Lower leg skin (tissue), 4 donors: ENCODE results near the gene PIK3CB. TPM values are rescaled to one million over a fixed set of nuclear protein-coding genes. Genes with fewer than 3 reads are reported as not detected.
"Not testable (repeated sequence)": the region's sequence is repeated elsewhere in the genome, so short reads cannot be mapped to it uniquely, and the experiment has no call there.

ENCODE experiments used
- DNase-seq, 2 donors: peaks; one replicate each; pipeline ENCODE4 v3.0.0-alpha.2; 2019; ENCODE audit warnings: low spot score in 2 of 2
- H3K4me3 ChIP-seq: fragments of 200-600 bp; sonication (generic); 2 replicates; pipeline ENCODE4 v1.5.1; 2017; ENCODE audit warnings: mild to moderate bottlenecking, low read depth; ENCODE audit not compliant: poor library complexity, severe bottlenecking
- POLR2A ChIP-seq, 2 donors: fragments of 450-650 bp; IDR thresholded peaks; one replicate each; pipeline ENCODE4 v1.6.1; 2016 to 2017; ENCODE audit warnings: antibody characterized with exemption in 2 of 2, mild to moderate bottlenecking in 1 of 2, moderate library complexity in 1 of 2
- WGBS, 2 donors: methylation state at CpG; one replicate each; pipeline ENCODE4 v1.1.5; 2018; 5-methylcytosine and 5-hydroxymethylcytosine counted together
- intact Hi-C: fragments of 100-400 bp; cut with DNase I; formaldehyde crosslinking; loops from one replicate; pipeline ENCODE4 v1.15.0; 2023; ENCODE audit warnings: low total_unique reads
- total RNA-seq, 4 donors: library from RNA; depleted of rRNA; stranded (reverse); fragments of >200 nt; gene quantifications; one replicate each; pipeline ENCODE4 v1.1.0, GENCODE V29; 2016
- TF ChIP-seq, protein P1 (sequence below), 3 donors: fragments of 450-650 bp; IDR thresholded peaks; one replicate each; pipeline ENCODE4 v1.5.1; 2016; ENCODE audit warnings: antibody characterized with exemption in 3 of 3, mild to moderate bottlenecking in 3 of 3, moderate library complexity in 2 of 3

PIK3CB gene
- total RNA-seq, 4 donors from 2014 or later: 33.8 to 56.1 (median 50.6) TPM

- no peak for DNase-seq
- no peak overlapping the region for H3K4me3 ChIP-seq
- TF ChIP-seq, protein P1, sequence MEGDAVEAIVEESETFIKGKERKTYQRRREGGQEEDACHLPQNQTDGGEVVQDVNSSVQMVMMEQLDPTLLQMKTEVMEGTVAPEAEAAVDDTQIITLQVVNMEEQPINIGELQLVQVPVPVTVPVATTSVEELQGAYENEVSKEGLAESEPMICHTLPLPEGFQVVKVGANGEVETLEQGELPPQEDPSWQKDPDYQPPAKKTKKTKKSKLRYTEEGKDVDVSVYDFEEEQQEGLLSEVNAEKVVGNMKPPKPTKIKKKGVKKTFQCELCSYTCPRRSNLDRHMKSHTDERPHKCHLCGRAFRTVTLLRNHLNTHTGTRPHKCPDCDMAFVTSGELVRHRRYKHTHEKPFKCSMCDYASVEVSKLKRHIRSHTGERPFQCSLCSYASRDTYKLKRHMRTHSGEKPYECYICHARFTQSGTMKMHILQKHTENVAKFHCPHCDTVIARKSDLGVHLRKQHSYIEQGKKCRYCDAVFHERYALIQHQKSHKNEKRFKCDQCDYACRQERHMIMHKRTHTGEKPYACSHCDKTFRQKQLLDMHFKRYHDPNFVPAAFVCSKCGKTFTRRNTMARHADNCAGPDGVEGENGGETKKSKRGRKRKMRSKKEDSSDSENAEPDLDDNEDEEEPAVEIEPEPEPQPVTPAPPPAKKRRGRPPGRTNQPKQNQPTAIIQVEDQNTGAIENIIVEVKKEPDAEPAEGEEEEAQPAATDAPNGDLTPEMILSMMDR (IDR thresholded peaks at IDR 0.05): no peak
- no peak for TF ChIP-seq POLR2A (IDR thresholded peaks at IDR 0.05)
- 75 to 79% methylated on average over 6 of the region's 6 CpGs for WGBS, 2 donors
- intact Hi-C loops: no loop called here
These were observed 224.8 kb downstream of the PIK3CB start for GRCh38 chr3:138609898-138610266.

- WGBS, 2 donors: 2 to 3% methylated on average over 36 to 55 of the region's 68 CpGs
- intact Hi-C loops: no loop called here
- TF ChIP-seq POLR2A (IDR thresholded peaks at IDR 0.05): no peak
- TF ChIP-seq, protein P1 (IDR thresholded peaks at IDR 0.05): no peak
These were observed 226.2 kb downstream of the PIK3CB start, which contains the start of gene FAIM for GRCh38 chr3:138608322-138609135. FAIM (plus strand) TSS chr3:138608771; CDS start chr3:138619727, 10,956 bp downstream.

DNA sequence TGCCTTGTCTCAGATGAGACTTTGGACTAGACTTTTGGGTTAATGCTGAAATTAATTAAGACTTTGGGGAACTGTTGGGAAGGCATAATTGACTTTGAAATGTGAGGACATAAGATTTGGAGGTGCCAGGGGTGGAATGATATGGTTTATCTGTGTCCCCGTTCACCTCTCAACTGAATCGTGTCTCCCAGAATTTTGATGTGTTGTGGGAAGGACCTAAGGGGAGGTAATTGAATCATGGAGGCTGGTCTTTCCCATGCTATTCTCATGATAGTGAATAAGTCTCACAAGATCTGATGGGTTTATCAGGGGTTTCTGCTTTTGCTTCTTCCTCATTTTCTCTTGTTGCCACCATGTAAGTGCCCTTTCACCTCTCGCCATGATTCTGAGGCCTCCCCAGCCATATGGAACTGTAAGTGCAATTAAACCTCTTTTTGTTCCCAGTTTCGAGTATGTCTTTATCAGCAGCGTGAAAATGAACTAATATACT lies 230.6 kb downstream of the PIK3CB start:
- DNase-seq, intact Hi-C loops, H3K4me3 ChIP-seq: not testable (repeated sequence)
- WGBS, 2 donors: 95 to 97% methylated on average over 5 of the region's 5 CpGs

More at GRCh38 chr3:138608322-138609135, 226.2 kb downstream of the PIK3CB start, which contains the start of gene FAIM:
- peak; percentile 32 to 94 for DNase-seq
- H3K4me3 ChIP-seq: peak within 1 kb of the TSS; percentile 73

Other genes starting within 250 kb of the PIK3CB start
- 10 to 100 TPM; 10.2 to 13.5 (median 12.2) TPM for gene CEP70, start 240.7 kb downstream of the PIK3CB start, total RNA-seq
- 10 to 100 TPM in 1 of 4 donors, 1 to 10 TPM in 3; 5.1 to 12.5 (median 7.1) TPM for gene FAIM, start 226.2 kb downstream of the PIK3CB start, total RNA-seq
- not detected for gene FOXL2, start 112.2 kb upstream of the PIK3CB start, total RNA-seq
- not detected for gene FOXL2NB, start 112.3 kb upstream of the PIK3CB start, total RNA-seq
- not detected for gene PRR23A, start 171.3 kb upstream of the PIK3CB start, total RNA-seq
- not detected for gene PRR23B, start 186.0 kb upstream of the PIK3CB start, total RNA-seq
- gene PRR23C, start 210.0 kb upstream of the PIK3CB start, total RNA-seq: not detected